ENCODE data around the gene NTNG2.

DNA sequence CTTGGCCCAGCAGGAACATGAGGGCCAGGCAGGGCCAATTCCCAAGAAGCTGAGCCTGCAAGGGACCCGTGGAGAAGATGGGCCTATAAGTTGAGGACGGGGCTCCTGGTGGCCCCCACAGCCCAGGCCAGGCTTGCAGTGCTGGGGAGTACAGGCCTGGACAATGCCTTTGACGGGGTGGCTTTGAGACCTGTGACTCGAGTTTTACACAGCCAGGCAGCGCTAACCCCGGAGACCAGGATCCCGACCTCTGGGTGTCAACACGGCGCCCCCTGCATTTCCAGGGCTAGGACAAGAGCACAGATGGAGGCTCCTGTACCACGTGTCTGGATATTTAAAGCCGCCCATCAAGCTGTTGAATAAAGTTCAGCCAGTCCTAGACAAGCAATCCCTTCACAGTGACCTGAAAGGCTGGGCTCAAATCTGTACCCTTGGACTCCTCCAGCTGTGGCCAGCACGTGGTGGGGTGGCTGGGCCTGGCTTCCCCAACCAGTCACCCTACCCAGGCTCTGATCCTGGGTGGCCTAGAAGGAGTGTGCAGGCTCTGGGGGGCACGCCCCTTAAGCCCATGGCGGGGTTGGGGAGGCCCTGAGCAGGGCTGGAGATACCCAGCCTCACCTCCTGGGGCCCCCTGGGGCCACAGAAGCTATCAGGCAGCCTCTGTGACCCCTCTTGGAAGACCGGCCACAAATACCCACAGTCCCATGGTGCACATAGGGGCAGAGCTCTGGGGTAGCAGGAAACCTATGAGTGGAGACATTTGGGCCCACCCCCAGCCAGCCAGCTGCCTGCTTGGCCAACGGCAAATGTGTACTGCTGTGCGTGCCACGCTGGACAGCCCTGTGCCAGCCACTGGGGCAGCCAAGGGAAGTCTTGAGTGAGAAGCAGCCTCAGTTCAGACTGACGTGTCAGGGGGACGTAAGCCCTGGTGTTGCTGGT is 88.7 kb downstream of the NTNG2 start:
- TF ChIP-seq, protein P1, sequence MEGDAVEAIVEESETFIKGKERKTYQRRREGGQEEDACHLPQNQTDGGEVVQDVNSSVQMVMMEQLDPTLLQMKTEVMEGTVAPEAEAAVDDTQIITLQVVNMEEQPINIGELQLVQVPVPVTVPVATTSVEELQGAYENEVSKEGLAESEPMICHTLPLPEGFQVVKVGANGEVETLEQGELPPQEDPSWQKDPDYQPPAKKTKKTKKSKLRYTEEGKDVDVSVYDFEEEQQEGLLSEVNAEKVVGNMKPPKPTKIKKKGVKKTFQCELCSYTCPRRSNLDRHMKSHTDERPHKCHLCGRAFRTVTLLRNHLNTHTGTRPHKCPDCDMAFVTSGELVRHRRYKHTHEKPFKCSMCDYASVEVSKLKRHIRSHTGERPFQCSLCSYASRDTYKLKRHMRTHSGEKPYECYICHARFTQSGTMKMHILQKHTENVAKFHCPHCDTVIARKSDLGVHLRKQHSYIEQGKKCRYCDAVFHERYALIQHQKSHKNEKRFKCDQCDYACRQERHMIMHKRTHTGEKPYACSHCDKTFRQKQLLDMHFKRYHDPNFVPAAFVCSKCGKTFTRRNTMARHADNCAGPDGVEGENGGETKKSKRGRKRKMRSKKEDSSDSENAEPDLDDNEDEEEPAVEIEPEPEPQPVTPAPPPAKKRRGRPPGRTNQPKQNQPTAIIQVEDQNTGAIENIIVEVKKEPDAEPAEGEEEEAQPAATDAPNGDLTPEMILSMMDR (IDR thresholded peaks at IDR 0.05) = no peak
- no peak for TF ChIP-seq POLR2A (IDR thresholded peaks at IDR 0.05)

Data from body of pancreas (tissue), 4 donors.